Activated CD4-positive, alpha-beta T cell treated with anti-CD3 and anti-CD28 coated beads, Interleukin-2, amount 50 U/mL, for 1 hour (primary cell): ENCODE results near the gene CLDN1.
"Not testable (repeated sequence)": the region's sequence is repeated elsewhere in the genome, so short reads cannot be mapped to it uniquely, and the experiment has no call there.

ENCODE experiments used
- DNase-seq: peaks from one replicate; pipeline ENCODE4 v3.0.0-alpha.2; 2020

CLDN1 gene

GRCh38 chr3:190291994-190292584 is 30.2 kb downstream of the CLDN1 start:
- DNase-seq: no peak

- DNase-seq: no peak
Observed at GRCh38 chr3:190289989-190290388, 32.3 kb downstream of the CLDN1 start.

- no peak for DNase-seq
Observed at GRCh38 chr3:190288836-190289235, 33.4 kb downstream of the CLDN1 start.

GRCh38 chr3:190286014-190286413 is 36.2 kb downstream of the CLDN1 start:
- DNase-seq: no peak

GRCh38 chr3:190281308-190282051 is 40.8 kb downstream of the CLDN1 start:
- DNase-seq: no peak

- DNase-seq: no peak
Observed at GRCh38 chr3:190279690-190280089, 42.6 kb downstream of the CLDN1 start.

- DNase-seq: no peak
Observed at GRCh38 chr3:190272747-190273146, 49.5 kb downstream of the CLDN1 start.

GRCh38 chr3:190269101-190269500 is 53.1 kb downstream of the CLDN1 start:
- no peak for DNase-seq

- not testable (repeated sequence) for DNase-seq
Observed at GRCh38 chr3:190267464-190267863, 54.8 kb downstream of the CLDN1 start.

- no peak for DNase-seq
Observed at GRCh38 chr3:190266913-190267290, 55.3 kb downstream of the CLDN1 start.

- no peak for DNase-seq
Observed at GRCh38 chr3:190266265-190266912, 55.9 kb downstream of the CLDN1 start.

GRCh38 chr3:190265796-190266195 is 56.5 kb downstream of the CLDN1 start:
- no peak for DNase-seq

- no peak for DNase-seq
Observed at GRCh38 chr3:190265126-190265525, 57.1 kb downstream of the CLDN1 start.

- DNase-seq: no peak
Observed at GRCh38 chr3:190261740-190262139, 60.5 kb downstream of the CLDN1 start.

GRCh38 chr3:190261015-190261414 is 61.2 kb downstream of the CLDN1 start:
- DNase-seq: no peak

GRCh38 chr3:190260301-190260700 is 61.9 kb downstream of the CLDN1 start:
- no peak for DNase-seq

GRCh38 chr3:190258634-190259033 is 63.6 kb downstream of the CLDN1 start:
- no peak for DNase-seq
